Tibial artery (tissue), 4 donors: ENCODE measurements around the gene PRSS23.

ENCODE experiments used
- DNase-seq, 2 donors: peaks; one replicate each; pipeline ENCODE4 v3.0.0-alpha.2; 2019
- H3K27ac ChIP-seq, 2 donors: fragments of 200-600 bp; sonication (generic) in 1 of 2; 1 replicate in 1 of 2; 2 replicates in 1 of 2; pipeline ENCODE4 v1.5.1; 2018 to 2019; ENCODE audit warnings: mild to moderate bottlenecking in 1 of 2
- H3K27me3 ChIP-seq, 2 donors: fragments of 200-600 bp; sonication (generic) in 1 of 2; one replicate each; pipeline versions ENCODE4 v1.5.1 to v1.6.0; 2016 to 2019
- H3K36me3 ChIP-seq, 3 donors: fragments of 200-600 bp; sonication (generic) in 2 of 3; one replicate each; pipeline ENCODE4 v1.5.1; 2016 to 2019; ENCODE audit warnings: mild to moderate bottlenecking in 2 of 3
- H3K4me1 ChIP-seq, 4 donors: fragments of 200-600 bp; sonication (generic) in 2 of 4; 1 replicate in 3 of 4; 2 replicates in 1 of 4; pipeline ENCODE4 v1.5.1; 2016 to 2019
- H3K4me3 ChIP-seq, 2 donors: fragments of 200-600 bp; sonication (generic) in 1 of 2; 1 replicate in 1 of 2; 2 replicates in 1 of 2; pipeline ENCODE4 v1.5.1; 2018 to 2019; ENCODE audit warnings: mild to moderate bottlenecking in 2 of 2
- H3K9me3 ChIP-seq, 3 donors: fragments of 200-600 bp; sonication (generic) in 1 of 3; one replicate each; pipeline ENCODE4 v1.5.1; 2016 to 2019
- CTCF ChIP-seq, 2 experiments: fragments of 200-600 bp in 1 of 2; fragments of 450-650 bp in 1 of 2; IDR thresholded peaks; one replicate each; pipeline ENCODE4 v1.5.1; 2017 to 2019; ENCODE audit warnings: antibody characterized with exemption in 2 of 2, mild to moderate bottlenecking in 1 of 2, moderate library complexity in 1 of 2
- intact Hi-C: fragments of 100-400 bp; cut with DNase I; formaldehyde crosslinking; loops from one replicate; pipeline ENCODE4 v1.15.0; 2023; ENCODE audit warnings: low total_unique reads

Gene PRSS23

GRCh38 chr11:86783661-86784060 lies 16.7 kb upstream of the PRSS23 start:
- Histone ChIP-seq H3K4me1 (peaks cover 0 to 11% (median 0%) of the 10 kb centered on the region in 4 donors), H3K27me3 (no peaks in the 10 kb centered on the region), H3K9me3 (no peaks in the 10 kb centered on the region), H3K4me3 (no peak overlapping the region), H3K27ac (no peak overlapping the region), H3K36me3 (no peaks in the 10 kb centered on the region)
- TF ChIP-seq CTCF (IDR thresholded peaks at IDR 0.05): no peak
- no peak for DNase-seq
- intact Hi-C loops: no loop called here

- peaks cover 0 to 11% (median 0%) of the 10 kb centered on the region in 4 donors for H3K4me1 ChIP-seq
Observed at GRCh38 chr11:86784241-86784681, 16.1 kb upstream of the PRSS23 start.

GRCh38 chr11:86785576-86785975 lies 14.8 kb upstream of the PRSS23 start:
- TF ChIP-seq CTCF (IDR thresholded peaks at IDR 0.05): no peak

More at GRCh38 chr11:86784241-86784681, 16.1 kb upstream of the PRSS23 start:
- DNase-seq: no peak
- no peak for TF ChIP-seq CTCF (IDR thresholded peaks at IDR 0.05)
- Histone ChIP-seq H3K27me3 (no peaks in the 10 kb centered on the region), H3K9me3 (no peaks in the 10 kb centered on the region), H3K27ac (no peak overlapping the region), H3K36me3 (no peaks in the 10 kb centered on the region), H3K4me3 (no peak overlapping the region)
- intact Hi-C loops: no loop called here

GRCh38 chr11:86787018-86787536 lies 13.3 kb upstream of the PRSS23 start:
- H3K27me3 ChIP-seq: no peaks in the 10 kb centered on the region
- no peak for DNase-seq

More at GRCh38 chr11:86785576-86785975, 14.8 kb upstream of the PRSS23 start:
- intact Hi-C loops: no loop called here
- Histone ChIP-seq H3K27me3 (no peaks in the 10 kb centered on the region), H3K4me3 (no peak overlapping the region), H3K27ac (no peak overlapping the region), H3K9me3 (no peaks in the 10 kb centered on the region), H3K36me3 (no peaks in the 10 kb centered on the region), H3K4me1 (peaks cover 0 to 11% (median 0%) of the 10 kb centered on the region in 4 donors)
- DNase-seq: no peak

GRCh38 chr11:86787656-86788055 lies 12.7 kb upstream of the PRSS23 start:
- Histone ChIP-seq H3K9me3 (no peaks in the 10 kb centered on the region), H3K4me3 (no peak overlapping the region), H3K27ac (no peak overlapping the region), H3K27me3 (no peaks in the 10 kb centered on the region), H3K36me3 (no peaks in the 10 kb centered on the region), H3K4me1 (peaks cover 0 to 11% (median 0%) of the 10 kb centered on the region in 4 donors)
- no peak for DNase-seq
- intact Hi-C loops: no loop called here
- TF ChIP-seq CTCF (IDR thresholded peaks at IDR 0.05): no peak

More at GRCh38 chr11:86787018-86787536, 13.3 kb upstream of the PRSS23 start:
- intact Hi-C loops: no loop called here
- Histone ChIP-seq H3K9me3 (no peaks in the 10 kb centered on the region), H3K27ac (no peak overlapping the region), H3K36me3 (no peaks in the 10 kb centered on the region), H3K4me1 (peaks cover 0 to 11% (median 0%) of the 10 kb centered on the region in 4 donors), H3K4me3 (no peak overlapping the region)
- no peak for TF ChIP-seq CTCF (IDR thresholded peaks at IDR 0.05)
